HK-2 (cell line): ENCODE data around the gene NRSN2.

Experiments
- DNase-seq: peaks from one replicate; pipeline ENCODE4 v3.0.0-alpha.2; 2018; ENCODE audit not compliant: unreplicated experiment

The NRSN2 gene

GRCh38 chr20:346640-347316 lies at the start of gene NRSN2:
TSS of gene NRSN2 (plus strand) at chr20:347111. CDS start at chr20:349644, 2,533 bp downstream.
- DNase-seq: peak; percentile 73

GRCh38 chr20:297925-298775 lies 48.8 kb upstream of the NRSN2 start:
- peak; percentile 80 for DNase-seq

DNA sequence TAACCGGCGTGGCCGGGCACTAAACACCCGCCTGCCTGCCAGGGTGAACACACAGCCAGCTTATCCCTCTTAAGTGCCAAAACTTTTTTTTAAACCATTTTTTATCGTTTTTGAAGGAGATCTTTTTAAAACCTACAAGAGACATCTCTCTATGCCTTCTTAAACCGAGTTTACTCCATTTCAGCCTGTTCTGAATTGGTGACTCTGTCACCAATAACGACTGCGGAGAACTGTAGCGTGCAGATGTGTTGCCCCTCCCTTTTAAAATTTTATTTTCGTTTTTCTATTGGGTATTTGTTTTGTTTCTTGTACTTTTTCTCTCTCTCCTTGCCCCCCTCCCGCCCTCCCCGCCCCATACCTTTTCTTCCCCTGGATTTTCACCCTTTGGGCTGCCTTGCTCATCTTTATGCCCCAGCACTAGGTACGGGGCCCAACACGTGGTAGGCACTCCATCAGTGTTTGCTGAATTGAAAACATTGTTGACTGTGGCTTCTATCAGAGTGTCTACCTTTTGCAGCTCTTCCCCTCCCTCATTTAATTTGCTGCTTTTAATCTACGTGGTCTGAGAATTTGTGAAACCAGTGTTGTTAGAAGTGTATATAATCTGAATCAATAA lies 48.0 kb upstream of the NRSN2 start:
- no peak for DNase-seq

- no peak for DNase-seq
These were observed 46.4 kb upstream of the NRSN2 start for GRCh38 chr20:300345-300990.

- no peak for DNase-seq
These were observed 44.7 kb upstream of the NRSN2 start for GRCh38 chr20:301886-302848.

DNA sequence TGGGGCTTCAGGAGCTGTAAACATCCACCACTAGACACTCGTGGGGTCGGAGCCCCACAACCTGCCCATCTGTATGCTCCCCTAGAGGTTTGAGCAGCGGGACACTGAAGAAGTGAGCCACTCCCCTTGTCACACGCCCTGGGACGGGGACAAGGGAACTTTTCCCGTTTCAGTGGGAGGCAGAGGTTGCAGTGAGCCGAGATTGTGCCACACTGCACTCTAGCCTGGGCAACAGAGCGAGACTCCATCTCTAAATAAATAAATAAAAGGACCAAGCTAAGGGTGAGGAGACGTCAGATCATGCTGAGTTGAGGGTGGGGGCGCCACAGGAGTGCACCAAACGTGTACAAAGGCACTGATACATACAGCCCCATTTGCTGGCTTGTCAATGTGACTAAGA lies 41.2 kb upstream of the NRSN2 start:
- no peak for DNase-seq

DNA sequence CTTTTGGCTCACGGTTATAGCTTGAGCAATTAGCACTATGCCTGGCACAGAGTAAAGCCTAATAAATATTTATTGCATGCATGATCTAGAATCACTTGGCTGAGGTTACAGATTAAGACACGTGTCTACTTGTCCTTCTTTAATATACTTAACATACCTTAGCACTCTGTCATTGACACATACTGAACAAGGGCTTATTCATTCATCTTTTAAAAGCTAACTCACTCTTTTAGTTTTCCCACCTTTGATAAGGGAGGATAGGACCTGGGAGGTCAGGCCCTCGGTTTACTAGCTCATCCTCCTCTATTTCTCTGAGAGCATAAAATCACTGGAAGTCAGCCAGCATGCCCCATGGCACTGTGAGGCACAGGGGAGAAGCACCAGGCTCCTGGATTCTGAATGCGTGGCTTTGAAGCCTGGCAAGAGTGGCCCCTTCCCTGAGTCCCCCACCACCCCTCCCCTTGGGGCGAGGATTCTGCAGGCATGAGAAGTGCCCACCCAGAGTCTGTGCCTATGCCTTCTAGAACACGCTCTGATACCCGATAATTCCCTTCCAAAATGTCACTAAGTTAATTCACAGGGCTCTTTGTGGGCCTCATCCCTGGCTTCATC lies 38.4 kb upstream of the NRSN2 start:
- no peak for DNase-seq

DNA sequence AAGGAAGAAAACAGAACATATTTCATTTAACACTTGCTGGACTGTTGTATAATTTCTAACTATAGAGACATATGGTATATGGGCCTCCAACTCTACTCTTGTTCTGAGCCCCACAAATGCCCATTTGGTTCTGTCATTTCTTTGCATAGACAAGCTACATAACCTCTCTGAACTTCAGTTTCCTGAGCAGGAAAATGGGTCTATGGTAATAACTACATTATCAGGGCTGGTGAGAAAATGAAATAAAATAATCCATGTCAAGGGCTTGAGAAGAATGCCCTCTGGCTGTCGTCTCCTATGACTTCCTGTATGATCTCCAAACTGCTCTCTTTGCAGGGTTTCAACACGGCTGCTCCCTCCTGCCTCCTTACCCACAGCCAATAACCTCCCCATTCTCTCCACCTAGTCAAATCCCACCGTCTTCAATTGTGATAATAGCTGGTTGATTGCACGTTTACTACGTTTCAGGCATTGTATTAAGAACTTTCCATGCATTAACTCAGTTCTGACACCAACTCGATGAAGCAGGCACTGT lies 37.5 kb upstream of the NRSN2 start:
- DNase-seq: peak; percentile 36

DNA sequence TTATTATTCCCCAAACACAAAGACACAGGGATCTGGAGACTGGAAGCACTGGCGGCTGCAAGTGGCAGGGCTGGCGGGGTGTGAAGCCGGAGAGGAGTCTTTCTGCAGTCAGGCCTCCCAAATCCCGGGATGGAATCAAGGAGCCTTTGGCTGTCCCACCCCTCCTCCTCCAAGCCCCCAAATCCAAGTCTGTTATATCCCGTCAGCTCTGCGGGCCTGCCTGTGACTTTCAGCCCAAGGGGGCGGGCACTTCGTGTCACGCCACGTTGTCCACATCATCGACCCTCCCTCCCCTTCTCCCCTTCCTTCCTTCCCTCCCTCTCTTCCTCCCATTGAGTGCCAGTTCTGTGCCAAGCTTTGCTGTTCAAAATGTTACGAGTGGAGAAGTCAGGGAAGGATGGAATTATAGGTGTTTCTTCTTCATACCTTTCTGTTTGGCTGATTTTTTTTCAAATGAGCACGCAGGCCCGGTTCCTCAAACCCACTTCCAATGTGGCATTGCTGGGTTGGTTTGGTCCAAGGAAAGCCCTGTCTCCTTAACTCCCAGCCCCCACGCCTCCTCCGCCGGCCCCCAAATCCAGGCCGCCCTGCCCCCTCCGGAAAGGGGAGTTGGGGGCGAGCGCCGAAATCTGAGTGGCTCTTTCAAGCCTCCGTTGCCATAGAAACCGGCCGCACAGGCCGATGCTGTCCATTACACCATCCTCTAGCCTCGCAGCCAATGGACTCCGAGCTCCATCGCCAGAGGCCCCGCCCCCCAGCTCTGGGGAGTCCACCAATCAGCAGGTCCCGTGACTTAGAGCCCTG lies 36.9 kb upstream of the NRSN2 start:
- DNase-seq: peak; percentile 99

DNA sequence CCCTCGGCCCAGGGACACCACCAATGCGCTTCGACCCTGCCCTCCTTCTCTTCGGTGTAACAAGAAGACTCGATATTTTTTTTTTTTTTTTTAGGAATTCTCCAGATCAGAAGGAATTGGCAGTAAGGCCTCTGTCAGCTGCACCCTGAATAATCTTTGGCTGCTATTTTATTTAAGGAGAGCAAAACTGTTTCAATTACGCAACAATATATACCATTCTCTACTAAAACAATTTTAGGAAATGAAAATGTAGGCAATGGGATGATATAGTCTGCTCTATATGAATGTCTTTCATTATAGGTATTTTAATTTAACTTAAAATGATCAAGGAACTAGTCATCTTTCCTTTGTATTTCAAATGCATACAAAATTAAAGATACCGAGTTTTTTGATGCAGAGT lies 36.3 kb upstream of the NRSN2 start:
- no peak for DNase-seq

DNA sequence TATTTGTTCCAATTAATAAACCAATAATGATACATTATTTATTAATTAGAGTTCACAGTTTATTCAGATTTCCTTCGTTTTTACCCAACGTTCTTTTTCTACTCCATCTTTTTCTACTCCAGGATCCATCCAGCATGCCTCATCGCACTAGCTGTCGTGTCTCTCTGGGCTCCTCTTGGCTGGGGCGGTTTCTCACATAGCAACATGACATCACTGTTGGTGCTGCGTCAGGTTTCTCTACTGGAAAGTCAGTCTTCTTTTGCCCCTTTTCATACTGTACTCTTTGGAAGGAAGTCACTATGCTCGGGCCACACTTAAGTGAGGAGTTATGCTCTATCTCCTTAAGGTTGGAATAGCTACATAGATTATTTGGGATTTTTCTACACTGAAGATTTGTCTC lies 35.3 kb upstream of the NRSN2 start:
- no peak for DNase-seq

DNA sequence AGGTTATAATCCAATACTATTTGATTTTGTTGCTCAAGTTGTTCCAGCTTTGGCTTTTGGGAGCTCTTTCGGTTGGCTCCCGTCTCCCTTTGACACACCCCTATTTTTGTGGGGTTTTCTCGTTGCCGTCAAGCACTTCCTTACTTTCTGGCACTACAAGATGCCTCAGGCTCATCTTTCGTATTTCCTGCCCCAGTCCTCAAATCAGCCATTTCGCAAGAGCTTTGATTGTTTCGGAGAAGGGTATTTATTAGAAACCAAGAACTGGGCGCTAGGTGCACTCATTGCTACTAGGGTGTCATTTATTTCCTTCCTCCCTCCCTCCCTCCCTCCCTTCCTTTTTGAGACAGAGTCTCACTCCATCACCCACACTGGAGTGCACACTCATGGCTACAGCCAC lies 34.8 kb upstream of the NRSN2 start:
- no peak for DNase-seq

DNA sequence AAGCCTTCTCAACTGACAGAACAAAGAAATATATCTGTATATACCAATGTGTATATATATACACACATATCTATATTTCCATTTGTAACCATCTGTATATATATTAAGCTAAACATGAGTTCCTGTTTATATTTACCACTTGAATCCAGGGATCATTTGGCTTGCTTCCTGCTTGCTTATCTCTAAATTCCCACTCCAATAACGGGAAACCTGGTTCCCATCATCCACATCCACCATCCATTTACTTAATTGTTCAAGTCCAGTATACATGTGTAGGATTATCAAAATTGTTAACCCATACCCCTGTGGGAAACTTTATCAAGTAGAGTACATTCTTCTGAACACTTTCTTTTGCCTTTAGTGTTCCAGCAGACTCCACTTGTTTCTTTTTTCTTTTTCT lies 34.0 kb upstream of the NRSN2 start:
- DNase-seq: no peak

- no peak for DNase-seq
These were observed 33.5 kb upstream of the NRSN2 start for GRCh38 chr20:313402-313801.

DNA sequence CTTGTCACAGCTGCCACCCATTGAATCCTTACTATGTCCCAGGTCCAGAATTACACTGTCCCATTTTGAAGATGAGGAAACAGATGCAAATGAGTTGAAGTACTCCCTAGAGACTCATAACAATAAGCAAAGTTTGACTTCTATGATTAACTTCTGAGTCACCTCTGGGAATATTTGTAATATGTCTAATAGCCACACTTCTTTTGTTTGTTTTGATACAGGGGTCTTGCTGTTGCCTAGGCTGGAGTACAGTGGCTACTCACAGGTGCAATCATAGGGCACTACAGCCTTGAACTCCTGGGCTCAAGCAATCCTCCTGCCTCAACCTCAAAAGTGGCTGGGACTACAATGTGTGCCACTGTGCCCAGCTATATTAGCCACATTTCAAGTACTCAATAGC lies 33.0 kb upstream of the NRSN2 start:
- DNase-seq: no peak

DNA sequence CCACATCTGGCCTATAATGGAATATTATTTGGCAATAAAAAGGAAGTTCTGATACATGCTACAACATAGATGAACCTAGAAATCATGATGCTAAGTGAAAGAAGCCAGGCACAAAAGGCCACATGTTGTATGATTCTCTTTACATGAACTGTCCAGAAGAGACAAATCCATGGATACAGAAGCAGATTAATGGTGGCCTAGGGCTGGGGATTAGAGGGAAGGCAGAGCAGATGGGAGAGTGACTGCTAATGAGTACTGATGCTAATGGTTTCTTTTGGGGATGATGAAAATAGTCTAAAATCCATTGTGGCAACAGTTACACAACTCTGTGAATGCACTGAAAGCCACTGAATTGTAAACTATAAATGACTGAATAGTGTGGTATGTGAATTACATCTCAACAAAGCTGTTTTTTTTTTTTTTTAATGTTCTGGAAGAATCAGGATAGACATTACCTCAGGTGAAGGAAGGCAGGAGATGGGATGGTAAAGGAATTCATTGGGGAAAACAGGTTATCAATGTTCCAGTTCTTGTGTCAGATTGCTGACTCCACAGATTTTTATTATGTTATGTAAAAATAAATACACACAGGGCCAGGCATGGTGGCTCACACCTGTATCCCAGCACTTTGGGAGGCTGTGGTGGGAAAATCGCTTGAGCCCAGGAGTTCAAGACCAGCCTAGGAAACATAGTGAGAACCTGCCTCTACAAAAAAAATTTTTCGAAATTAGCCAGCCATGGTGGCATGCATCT lies 30.4 kb upstream of the NRSN2 start:
- no peak for DNase-seq

DNA sequence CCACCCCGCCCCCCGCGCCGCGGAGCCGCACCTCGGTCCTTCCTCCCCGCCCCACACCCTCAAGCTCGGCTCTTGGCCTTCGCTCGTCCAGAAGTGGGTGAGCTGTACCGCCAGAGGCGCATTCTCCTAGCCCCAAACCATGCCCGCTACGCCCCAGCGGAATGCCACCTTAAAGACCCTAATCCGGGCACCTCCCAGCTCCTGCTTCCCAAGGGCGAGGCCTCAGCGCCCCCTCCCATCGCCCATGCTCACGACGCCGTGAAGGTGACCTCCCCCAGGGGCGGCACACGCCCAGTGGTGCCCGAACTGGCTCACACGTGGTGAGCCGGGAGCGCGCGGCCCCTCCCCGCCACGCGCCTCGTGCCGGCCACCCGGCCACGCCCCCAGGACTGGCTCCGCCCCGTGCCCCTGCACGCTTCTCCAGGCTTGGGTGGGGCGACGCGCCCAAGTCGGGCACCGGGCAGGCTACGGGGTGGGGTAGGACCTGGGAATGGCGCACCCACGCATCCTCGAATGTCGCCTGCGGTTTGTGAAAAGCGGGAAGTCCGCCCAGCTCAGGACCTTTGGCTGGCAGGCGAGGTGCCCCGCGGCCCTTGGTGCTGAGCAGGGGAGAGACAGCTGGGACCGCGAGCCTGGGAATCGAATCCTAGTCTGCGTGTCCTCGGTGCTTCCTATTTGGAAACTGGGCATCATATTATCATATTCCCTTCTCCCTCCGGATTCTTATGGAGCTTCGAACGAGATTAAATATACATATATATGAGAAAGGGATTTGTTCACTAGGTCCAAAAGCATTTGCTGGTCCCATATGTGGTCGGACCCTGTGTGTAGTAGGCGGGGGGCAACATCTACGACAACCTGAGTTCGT lies 22.5 kb upstream of the NRSN2 start:
- DNase-seq: peak; percentile 97
